NCI-H1694 treated with DMSO at 0.1 percent for 48 hours (cell line): ENCODE results near the gene BMERB1.
"Not testable (repeated sequence)": the region's sequence is repeated elsewhere in the genome, so short reads cannot be mapped to it uniquely, and the experiment has no call there.

Experiments
- DNase-seq: peaks from one replicate; lab custom pipeline; 2025; lab: John Stamatoyannopoulos, UW

The BMERB1 gene

GRCh38 chr16:15461376-15461775, 27.0 kb downstream of the BMERB1 start:
- DNase-seq: no peak

- DNase-seq: no peak
Observed at GRCh38 chr16:15464401-15465186, 30.2 kb downstream of the BMERB1 start.

DNA sequence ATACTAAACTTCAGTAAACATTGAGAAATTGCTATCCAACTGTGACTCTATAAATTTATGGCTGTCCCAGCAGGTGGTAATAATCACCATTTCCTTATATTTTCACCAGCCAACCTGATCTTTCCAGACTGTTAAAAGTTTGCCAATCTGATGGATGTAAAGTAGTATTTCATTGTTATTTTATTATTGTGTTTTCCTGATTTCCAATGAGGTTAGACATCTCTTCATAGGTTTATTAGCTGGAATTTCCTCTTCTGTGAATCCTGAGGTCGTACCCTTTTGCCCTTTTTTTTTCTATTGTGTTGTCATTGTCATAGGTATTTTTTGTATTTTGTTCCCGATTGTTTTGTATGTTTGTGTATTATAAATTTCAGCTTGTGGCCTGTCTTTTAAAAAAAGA, 31.7 kb downstream of the BMERB1 start:
- no peak for DNase-seq

GRCh38 chr16:15466886-15467781, 32.7 kb downstream of the BMERB1 start:
- peak; percentile 2 for DNase-seq

- DNase-seq: not testable (repeated sequence)
Observed at GRCh38 chr16:15476971-15477370, 42.6 kb downstream of the BMERB1 start.

DNA sequence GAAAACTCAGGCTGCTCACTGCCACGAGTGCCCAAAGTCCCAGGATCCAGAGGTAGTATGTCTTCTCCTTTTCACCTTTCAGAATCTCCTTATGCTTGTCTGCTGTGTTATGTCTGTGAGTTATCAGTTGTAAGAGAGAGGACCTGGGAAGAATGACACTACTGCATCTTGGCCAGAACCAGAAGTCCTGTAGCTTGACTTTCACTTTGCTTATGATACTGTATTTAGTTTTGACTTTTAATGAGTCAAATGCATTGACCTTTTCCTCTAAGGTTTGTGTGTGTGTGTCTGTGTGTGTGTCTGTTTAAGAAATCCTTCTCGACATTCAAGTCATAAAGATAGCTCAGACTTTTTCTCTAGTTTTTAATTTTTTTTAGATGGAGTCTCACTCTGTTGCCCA, 43.4 kb downstream of the BMERB1 start:
- no peak for DNase-seq

- DNase-seq: no peak
Observed at GRCh38 chr16:15482068-15482747, 47.8 kb downstream of the BMERB1 start.

DNA sequence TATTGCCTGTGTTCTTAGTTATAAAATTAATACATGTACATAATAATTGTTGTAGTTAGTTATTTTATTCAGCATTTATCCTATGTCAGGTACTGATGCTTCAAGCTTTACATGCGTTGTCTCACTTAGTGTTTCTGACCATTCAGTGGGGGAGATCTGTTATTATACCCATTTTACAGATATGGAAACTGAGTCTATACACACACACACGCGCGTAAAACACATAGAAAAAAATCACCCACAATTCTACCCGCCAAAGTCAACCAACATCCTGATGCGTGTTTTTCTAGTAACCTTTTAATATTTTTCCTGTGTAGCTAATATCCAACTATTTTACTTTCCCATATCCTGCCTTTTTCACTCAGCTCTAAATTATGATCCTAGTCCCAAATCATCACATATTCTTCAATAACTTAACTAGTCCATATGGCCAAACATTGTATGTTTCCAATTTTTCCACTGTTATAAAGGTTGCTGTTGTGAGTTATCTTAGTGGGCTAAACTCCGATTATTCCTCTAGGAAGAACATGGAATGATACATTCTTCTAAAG, 48.4 kb downstream of the BMERB1 start:
- no peak for DNase-seq

DNA sequence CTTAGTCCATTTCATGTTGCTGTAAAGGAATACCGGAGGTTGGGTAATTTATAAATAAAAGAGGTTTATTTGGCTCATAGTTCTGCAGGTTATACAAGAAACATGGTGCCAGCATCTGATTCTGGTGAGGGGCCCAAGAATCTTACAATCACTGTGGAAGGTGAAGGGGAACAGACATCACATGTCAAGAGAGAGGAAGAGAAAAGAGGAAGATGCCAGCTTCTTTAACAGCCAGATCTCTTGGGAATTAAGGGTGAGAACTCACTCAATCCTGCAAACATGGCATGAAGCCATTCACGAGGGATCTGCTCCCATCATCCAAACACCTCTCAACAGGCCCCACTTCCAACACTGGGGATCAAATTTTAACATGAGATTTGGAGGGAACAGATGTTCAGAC, 49.5 kb downstream of the BMERB1 start:
- DNase-seq: no peak

- DNase-seq: no peak
Observed at GRCh38 chr16:15484662-15485061, 50.3 kb downstream of the BMERB1 start.

- no peak for DNase-seq
Observed at GRCh38 chr16:15485175-15485574, 50.8 kb downstream of the BMERB1 start.

DNA sequence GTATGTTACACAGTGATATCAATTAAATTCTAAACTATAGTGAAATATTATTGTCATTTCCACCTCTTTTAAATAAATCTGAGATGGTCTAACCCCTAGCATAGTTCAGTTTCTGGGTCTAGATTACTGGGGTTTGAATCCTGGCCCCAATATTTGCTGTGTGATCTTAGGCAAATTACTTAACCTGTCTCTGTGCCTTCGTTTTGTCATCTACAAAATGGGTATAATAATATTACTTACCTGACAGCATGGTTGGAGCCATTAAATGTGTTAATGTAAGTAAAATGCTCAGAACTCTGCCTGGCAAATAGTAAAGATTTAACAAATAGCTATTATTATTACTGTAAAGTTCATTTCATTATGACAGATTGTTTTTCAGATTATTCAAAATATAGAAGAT, 52.3 kb downstream of the BMERB1 start:
- no peak for DNase-seq

DNA sequence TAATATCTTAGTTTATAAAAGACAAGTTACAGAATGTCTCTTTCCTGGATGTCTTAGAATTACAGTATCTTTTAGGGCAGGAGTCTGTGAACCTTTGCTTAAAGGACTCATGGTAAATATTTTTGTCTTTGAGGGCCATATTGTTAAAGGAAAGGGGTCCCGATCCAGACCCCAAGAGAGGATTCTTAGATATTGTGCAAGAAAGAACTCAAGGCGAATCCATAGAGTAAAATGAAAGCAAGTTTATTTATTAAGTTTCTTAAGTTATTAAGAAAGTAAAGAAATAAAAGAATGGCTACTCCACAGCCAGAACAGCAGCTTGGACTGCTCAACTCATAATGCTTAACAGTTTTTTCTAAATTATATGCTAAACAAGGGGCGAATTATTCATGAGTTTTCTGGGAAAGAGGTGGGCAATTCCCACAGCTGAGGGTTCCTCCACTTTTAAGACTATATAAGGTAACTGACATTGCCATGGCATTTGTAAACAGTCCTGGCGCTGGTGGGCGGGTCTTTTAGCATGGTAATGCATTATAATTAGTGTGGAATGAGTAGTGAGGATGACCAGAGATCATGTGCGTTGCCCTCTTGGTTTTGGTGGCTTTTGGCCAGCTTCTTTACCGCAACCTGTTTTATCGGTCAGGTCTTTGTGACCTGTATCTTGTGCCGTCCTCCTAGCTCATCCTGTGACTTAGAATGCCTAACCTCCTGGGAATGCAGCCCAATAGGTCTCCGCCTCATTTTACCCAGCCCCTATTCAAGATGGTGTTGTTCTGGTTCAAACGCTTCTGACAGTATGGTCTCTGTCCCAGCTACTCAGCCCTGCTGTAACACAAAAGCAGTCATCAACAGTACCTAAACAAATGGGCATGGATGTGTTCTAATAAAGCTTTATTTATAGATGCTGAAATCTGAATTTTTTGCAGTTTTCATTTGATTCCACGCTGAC, 53.2 kb downstream of the BMERB1 start:
- DNase-seq: no peak

DNA sequence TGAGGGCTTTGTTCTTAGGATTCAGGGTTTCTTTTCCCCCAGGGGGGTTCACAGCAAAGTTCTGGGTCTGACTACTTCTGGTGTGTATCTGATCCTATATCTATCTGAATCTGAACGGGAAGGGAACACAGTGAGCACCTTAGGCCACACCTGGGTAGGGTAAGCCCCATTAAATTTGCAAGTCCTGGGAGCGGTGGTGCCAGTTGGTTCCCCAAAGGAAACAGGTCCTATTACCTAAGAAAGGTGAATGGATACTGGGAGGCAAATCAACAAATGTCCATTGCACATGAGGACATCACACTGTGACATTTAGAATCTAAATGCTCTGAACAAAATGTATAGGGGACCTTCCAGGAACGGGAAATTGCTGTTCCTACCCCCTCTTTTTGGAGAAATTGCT, 54.6 kb downstream of the BMERB1 start:
- no peak for DNase-seq

GRCh38 chr16:15490123-15490711, 55.8 kb downstream of the BMERB1 start:
- DNase-seq: no peak

DNA sequence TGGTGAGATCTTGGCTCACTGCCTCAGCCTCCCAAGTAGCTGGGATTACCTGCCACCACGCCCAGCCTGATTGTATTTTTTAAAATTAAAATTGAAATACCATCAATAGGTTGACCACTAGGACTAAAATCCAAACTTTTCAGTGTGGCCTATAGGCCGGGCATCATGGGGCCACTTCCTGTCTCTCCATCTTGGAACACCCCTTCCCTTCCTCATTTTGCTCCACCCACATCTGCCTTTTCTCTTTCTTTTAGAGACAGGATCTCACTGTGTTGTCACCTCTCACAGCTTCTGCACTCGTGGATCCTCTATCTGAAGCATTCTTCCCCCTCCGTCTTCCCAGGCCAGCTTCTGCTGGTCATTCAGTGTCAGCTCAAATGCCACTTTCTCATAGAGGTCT, 57.0 kb downstream of the BMERB1 start:
- DNase-seq: no peak

DNA sequence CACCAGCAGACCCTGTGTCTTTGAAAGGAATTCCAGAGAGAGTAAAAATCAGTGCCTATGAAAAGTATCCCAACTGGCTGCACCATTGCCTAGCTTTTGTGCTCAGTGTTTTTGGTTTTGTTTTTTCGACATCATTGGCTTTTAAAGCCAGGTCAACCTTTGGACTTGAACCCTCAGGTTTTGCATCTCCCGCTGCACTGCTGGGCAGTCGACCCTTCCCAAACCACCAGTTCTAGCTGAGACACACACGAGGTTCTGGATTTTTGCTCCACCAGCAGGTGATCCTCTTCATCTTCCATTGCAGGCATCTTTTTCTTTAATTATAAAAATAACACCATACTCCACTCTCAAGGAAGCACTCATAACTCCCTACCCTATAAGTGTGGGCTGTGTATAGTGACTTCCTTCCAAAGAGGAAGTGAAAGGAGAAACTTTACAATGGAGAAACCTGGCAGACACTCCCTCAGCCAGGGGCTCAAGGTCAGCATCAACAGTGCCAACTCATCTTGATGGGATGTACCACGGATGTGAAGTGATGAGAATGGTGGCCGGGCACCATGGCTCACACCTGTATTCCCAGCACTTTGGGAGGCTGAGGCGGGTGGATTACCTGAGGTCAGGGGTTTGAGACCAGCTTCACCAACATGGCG, 57.8 kb downstream of the BMERB1 start:
- DNase-seq: no peak

DNA sequence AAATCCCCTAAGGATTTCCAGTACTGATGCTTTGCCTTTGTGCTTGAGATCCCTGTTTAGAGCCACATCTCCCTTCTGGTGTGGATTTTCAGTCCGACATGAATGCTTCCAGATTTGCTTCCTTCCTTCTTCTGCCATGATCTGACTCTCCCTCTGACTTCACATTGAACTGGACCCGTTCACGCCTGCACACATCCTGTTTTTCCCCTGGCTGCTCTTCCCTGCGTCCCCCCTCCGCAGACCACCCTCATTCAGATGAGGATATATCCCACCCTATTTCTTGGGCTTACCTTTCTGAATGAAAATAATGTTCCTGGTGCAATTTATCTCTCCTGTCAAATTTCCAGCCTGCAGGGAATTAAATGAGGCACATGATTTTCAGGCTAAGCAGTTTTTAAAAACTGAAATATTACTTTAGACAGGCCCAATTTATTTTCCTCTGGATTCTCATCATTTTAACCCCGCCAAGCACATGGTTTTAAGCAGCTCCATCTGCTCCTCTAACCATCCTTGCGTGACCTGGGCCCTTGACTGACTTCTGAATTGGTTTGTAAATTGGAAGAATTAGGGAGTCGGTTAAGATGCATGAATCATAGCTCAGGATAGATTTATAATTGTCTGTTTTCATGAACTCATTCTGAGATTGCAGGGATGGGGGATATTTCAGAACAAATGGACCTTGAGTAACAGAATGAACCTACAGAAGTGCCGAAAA, 59.2 kb downstream of the BMERB1 start:
- peak; percentile 83 for DNase-seq

GRCh38 chr16:15494236-15494635, 59.8 kb downstream of the BMERB1 start:
- DNase-seq: no peak

DNA sequence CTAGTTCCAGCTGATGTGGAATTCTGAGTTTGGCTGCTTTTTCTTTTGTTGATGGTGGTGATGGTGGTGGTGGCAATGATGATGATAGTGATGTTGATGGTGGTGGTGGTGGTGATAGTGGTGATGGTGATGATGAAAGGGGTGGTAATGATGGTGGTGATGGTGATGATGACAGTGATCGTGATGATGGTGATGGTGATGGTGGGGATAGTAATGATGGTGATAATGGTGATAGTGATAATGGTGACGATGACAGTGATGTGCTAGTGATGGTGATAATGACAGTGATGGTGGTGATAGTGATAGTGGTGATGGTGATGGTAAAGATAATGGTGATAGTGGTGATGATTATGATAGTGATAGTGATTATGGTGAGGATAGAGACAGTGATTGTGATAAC, 61.5 kb downstream of the BMERB1 start:
- no peak for DNase-seq
